Hippocampal formation (tissue), 2 donors: ENCODE results near the gene HMGN2.
"Not testable (repeated sequence)": the region's sequence is repeated elsewhere in the genome, so short reads cannot be mapped to it uniquely, and the experiment has no call there.

Source experiments
- DNase-seq, 2 donors: peaks; one replicate each; lab custom pipeline; 2025; lab: John Stamatoyannopoulos, UW

Gene HMGN2

DNA sequence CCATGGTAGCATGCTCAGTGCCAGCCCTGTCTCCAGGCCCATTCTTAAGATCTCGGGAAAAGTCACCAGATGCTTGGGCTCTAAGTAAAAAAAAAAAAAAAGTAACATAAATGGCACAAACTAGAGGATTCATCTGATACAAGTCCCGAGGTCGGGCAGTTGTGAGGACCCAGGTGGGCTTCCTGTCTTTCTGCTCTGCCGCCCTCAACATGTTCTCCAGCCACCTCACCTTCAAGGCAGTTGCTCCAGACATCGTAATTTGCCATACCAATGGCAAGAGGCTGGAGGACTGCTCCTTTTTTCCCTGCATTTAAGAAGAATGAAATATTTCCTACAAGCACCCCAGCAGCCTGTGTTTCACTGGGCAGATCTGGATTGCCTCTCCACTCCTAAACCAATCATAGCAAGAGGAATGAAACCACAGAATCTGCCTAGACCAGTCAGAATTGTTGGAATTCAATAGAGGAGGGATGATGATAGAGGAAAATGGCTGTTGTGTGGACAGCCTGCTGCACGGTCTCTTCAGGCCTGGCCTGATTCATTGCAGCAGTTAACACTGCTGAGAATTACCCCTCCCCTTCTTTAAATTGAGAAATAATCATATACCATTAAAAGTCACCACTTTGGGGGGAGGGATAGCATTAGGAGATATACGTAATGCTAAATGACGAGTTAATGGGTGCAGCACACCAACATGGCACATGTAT, 5.4 kb downstream of the HMGN2 start:
- no peak for DNase-seq

DNA sequence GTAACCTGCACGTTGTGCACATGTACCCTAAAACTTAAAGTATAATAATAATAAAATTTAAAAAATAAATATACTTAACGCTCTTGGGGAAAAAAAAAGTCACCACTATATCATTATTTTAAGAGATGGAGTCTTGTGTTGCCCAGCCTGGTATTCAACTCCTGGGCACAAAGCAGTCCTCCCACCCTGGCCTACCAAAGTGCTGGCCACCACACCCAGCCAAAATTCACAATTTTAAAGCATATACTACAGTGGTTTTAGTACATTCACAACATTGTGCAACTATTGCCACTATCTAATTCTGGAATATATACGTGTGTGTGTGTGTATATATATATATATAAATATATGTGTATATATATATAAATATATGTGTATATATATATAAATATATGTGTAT, 5.9 kb downstream of the HMGN2 start:
- no peak for DNase-seq

DNA sequence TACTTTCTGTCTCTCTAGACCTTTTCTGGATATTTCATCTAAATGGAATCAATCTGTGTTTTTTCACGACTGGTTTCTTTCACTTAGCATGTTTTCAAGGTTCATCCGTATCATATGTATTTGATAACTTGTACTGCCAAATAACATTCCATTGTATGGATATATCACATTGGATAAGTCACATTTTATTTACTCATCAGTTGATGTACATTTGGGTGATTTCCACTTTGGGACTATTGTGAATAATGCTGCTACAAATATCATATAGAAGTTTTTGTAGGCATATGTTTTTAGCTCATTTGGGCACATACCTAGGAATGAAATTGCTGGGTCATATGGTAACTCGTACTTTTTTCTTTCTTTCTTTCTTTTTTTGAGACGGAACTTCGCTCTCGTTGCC, 6.7 kb downstream of the HMGN2 start:
- DNase-seq = no peak

DNA sequence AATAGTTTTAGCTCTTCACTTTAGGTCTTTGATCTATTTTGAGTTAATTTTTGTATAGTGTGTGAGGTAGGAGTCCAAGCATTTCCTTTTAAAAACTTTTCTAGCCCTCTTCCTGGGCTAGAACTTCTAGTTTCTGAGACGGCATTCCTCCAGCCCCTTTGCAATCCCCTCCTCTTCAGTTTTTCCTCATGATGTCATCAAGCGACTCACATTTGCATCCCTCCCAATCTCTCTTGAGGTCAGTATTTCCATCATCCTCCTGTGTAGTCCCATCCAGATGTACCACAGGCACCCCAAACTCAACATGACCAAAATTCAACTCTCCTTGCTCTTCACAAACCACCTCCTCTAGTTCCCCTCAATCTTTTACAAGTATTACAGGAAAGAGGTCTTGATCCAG, 10.7 kb downstream of the HMGN2 start:
- no peak for DNase-seq

GRCh38 chr1:26483980-26484379, 11.7 kb downstream of the HMGN2 start:
- no peak for DNase-seq

GRCh38 chr1:26490155-26490554, 17.9 kb downstream of the HMGN2 start:
- no peak for DNase-seq

- no peak for DNase-seq
These were observed 21.0 kb downstream of the HMGN2 start for GRCh38 chr1:26493267-26493666.

GRCh38 chr1:26493938-26494337, 21.7 kb downstream of the HMGN2 start:
- no peak for DNase-seq

DNA sequence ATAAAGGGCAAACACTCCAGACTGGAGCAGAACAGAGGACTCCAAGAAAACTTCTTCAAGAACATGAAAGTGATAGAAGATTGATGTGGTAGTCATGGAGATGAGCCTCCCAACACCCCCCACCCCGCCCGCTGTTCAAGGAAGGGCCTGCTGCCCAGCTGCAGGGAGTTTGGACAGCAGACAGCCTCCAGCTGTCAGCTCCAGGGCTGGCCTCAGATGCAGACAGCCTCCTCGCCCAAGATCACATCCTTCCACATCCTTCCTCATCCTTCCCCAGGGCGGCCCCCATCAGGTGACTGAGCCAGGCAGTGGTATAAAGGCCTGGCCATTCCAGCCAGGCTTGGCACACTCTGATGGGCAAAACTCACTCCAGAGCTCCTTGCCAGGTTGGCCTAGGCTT, 24.6 kb downstream of the HMGN2 start:
- no peak for DNase-seq

- DNase-seq = no peak
These were observed 26.7 kb downstream of the HMGN2 start for GRCh38 chr1:26498894-26499293.

GRCh38 chr1:26500488-26501175, 28.4 kb downstream of the HMGN2 start:
- DNase-seq = peak; percentile 38 to 86

DNA sequence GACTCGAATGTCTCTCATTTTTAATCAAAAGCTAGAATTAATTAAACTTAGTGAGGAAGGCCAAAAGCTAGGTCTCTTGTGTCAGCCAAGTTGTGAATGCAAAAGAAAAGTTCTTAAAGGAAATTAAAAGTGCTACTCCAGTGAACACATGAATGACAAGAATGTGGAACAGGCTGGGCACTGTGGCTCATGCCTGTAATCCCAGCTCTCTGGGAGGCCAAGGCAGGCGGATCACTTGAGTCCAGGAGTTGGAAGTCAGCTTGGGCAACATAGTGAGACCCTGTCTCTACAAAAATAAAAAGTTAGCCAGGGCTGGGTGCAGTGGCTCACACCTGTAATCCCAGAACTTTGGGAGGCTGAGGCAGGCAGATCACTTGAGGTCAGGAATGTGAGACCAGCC, 38.5 kb downstream of the HMGN2 start:
- DNase-seq = not testable (repeated sequence)

DNA sequence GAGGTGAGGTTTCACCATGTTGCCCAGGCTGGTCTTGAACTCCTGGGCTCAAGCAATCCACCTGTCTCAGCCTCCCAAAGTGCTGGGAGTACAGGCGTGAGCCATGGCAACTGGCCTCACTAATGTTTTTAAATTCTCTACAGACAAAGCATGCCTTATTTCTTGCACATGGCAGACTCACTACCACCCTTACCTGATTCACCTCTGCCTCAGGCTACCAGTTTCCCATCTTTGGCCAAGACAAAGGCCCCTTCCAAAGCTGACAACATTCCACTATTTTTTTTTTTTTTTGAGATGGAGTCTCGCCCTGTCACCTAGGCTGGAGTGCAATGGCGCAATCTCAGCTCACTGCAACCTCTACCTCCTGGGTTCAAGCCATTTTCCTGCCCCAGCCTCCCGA, 43.6 kb downstream of the HMGN2 start:
- DNase-seq = not testable (repeated sequence)

DNA sequence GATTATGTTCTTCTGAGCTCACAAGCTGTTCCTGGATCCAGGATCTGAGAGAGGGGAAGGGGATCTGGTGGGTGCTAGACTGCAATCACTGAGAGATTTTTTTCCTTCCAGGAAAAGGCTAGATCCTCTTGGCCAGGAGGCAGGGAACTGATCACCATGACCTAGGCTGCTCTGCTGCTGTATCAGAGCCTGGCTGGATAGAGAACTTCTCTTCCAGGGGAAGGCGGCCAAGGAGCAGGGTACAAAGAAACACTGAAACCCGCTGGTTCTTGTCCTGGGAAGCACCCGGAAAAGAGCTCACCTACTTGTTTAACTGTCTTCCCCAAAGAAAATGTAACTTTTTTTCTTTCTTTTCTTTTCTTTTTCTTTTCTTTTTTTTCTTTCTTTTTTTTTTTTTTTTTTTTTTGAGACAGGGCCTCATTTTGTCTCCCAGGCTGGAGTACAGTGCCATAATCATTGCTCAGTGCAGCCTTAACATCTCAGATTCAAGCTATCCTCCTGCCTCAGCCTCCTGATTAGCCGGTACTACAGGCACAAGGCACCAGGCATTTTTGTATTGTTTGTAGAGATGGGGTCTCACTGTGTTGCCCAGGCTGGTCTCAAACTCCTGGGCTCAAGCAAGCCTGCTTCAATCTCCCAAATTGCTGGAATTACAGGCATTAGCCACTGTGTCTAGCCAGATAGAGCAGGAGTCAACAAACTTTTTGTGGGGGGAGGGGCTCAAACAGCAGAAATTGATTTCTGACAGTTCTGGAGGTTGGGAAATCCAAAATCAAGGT, 44.9 kb downstream of the HMGN2 start:
- DNase-seq = no peak

GRCh38 chr1:26517766-26518049, 45.5 kb downstream of the HMGN2 start:
- no peak for DNase-seq

- no peak for DNase-seq
These were observed 46.1 kb downstream of the HMGN2 start for GRCh38 chr1:26518355-26518754.

DNA sequence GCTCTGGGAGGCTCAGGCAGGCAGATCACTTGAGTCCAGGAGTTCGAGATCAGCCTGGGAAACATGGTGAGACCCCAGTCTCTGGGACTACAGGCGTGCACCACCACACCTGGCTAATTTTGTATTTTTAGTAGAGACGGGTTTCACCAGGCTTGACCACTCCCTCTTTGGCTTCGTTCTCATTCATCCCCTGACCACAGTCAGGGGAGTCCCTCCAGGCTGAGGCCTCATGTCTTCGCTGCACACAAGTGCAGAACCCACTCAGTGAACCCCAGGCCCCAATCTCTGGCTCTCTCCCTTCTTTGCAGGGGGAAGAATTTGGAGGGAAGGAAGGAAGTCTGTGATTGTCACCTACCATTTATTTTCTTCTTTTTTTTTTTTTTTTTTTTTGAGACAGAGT, 48.1 kb downstream of the HMGN2 start:
- DNase-seq = no peak

DNA sequence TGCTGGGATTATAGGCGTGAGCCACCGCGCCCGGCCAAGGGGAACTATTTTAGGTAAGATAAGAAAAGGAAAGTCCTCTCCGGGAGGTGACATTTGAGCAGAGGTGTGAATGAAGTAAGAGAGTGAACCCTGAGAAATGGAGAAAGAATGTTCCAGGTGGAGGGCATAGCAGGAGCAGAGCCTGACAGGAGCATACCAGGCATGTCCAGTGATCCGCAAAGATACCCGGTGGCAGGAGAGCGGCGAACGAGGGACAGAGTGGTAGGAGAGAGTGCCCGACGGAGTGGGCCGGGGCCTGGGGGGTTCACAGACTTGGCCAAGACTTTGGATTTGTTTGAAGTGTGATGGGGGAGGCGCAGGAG, 49.4 kb downstream of the HMGN2 start:
- no peak for DNase-seq

DNA sequence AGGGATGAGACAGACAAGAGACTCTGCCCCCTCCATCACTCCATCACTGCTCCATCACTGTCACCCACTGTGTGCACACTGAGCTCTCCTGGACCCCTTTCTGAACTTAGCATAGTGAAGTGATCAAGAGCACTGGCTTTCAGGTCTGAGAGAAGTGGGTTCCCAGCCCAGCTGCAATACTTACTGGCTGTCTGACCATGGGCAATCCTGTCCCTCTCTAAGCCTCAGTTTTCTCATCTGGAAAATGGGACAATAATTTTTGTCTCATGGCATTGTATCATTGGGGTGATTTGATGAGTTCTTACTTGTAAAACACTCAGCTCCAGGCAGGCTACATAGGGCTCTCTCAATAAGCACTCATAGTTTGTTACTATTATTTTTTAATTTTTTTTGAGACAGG, 49.8 kb downstream of the HMGN2 start:
- no peak for DNase-seq

GRCh38 chr1:26524181-26524580, 51.9 kb downstream of the HMGN2 start:
- DNase-seq = no peak
